Endodermal cell (in vitro differentiated cells): Measurements from ENCODE around the gene GABRB1. TPM values are rescaled to one million over a fixed set of nuclear protein-coding genes. Genes with fewer than 3 reads are reported as not detected.

Experiments
- DNase-seq: peaks from one replicate; pipeline ENCODE4 v3.0.0-alpha.2; 2017
- H3K27ac ChIP-seq: 2 replicates; pipeline ENCODE4 v1.5.1; 2013; ENCODE audit warnings: mild to moderate bottlenecking, low read depth, low read length, moderate library complexity
- H3K27me3 ChIP-seq: 2 replicates; pipeline ENCODE4 v1.6.1; 2013; ENCODE audit warnings: mild to moderate bottlenecking, low read length, moderate library complexity; ENCODE audit not compliant: insufficient read depth, control insufficient read depth, poor library complexity, severe bottlenecking
- H3K36me3 ChIP-seq: 2 replicates; pipeline ENCODE4 v1.7.0; 2013; ENCODE audit warnings: mild to moderate bottlenecking, low read length, moderate library complexity; ENCODE audit not compliant: control insufficient read depth, insufficient read depth
- H3K4me1 ChIP-seq: one replicate; pipeline ENCODE4 v1.7.0; 2013; ENCODE audit warnings: low read length; ENCODE audit not compliant: control insufficient read depth, insufficient read depth
- H3K4me3 ChIP-seq: 2 replicates; pipeline ENCODE4 v1.5.1; 2013; ENCODE audit warnings: mild to moderate bottlenecking, low read length, moderate library complexity
- H3K9ac ChIP-seq: 2 replicates; pipeline ENCODE4 v1.6.1; 2013; ENCODE audit warnings: mild to moderate bottlenecking, low read length, moderate library complexity; ENCODE audit not compliant: poor library complexity, severe bottlenecking; ENCODE audit errors: extremely low read depth
- H3K9me3 ChIP-seq: 2 replicates; pipeline ENCODE4 v1.6.1; 2013; ENCODE audit warnings: mild to moderate bottlenecking, low read length, moderate library complexity; ENCODE audit not compliant: control insufficient read depth
- H3K27ac Mint-ChIP-seq: 2 replicates; pipeline ENCODE4 v1.8.0; 2020; ENCODE audit warnings: mixed read lengths
- H3K27me3 Mint-ChIP-seq: 2 replicates; pipeline ENCODE4 v1.8.0; 2021; ENCODE audit warnings: mild to moderate bottlenecking, mixed read lengths; ENCODE audit not compliant: insufficient read depth
- H3K36me3 Mint-ChIP-seq: 2 replicates; pipeline ENCODE4 v1.8.0; 2020; ENCODE audit warnings: low read depth, mixed read lengths
- H3K4me1 Mint-ChIP-seq: 2 replicates; pipeline ENCODE4 v1.8.0; 2020; ENCODE audit warnings: mixed read lengths
- H3K4me3 Mint-ChIP-seq: 2 replicates; pipeline ENCODE4 v1.8.0; 2020; ENCODE audit warnings: mild to moderate bottlenecking, moderate library complexity, mixed read lengths
- H3K9me3 Mint-ChIP-seq: 2 replicates; pipeline ENCODE4 v1.8.0; 2020; ENCODE audit warnings: mild to moderate bottlenecking, mixed read lengths
- CTCF ChIP-seq: fragments of 200-600 bp; sonication (generic); conservative IDR thresholded peaks from 2 replicates; pipeline ENCODE4 v1.5.0; 2021; ENCODE audit warnings: antibody characterized with exemption, mild to moderate bottlenecking
- WGBS, 2 experiments: methylation state at CpG; one replicate each; pipeline versions ENCODE4 v1.1.5 to v1.1.7; 2013; ENCODE audit warnings: missing lambda C conversion rate in 2 of 2, mixed read lengths in 1 of 2; ENCODE audit not compliant: insufficient coverage in 1 of 2, insufficient read length in 1 of 2; 5-methylcytosine and 5-hydroxymethylcytosine counted together
- total RNA-seq, 2 donors: library from RNA; stranded (reverse); fragmentation: NEBNext Ultra II Directional in 1 of 2; extraction: Animal tissue kit (Norgen Biotek cat#: 25700) in 1 of 2; gene quantifications; 2 replicates in 1 of 2; 3 replicates in 1 of 2; pipeline ENCODE4 v1.2.1, GENCODE V29; 2021

GABRB1 gene
- total RNA-seq, 2 donors from 2014 or later, result not detected

- DNase-seq, result no peak
- Histone ChIP-seq H3K9me3 (no peaks in the 10 kb centered on the region), H3K36me3 (no peaks in the 10 kb centered on the region), H3K4me1 (no peaks in the 10 kb centered on the region), H3K27me3 (no peaks in the 10 kb centered on the region), H3K27ac (no peak overlapping the region), H3K4me3 (no peak overlapping the region), H3K9ac (no peak overlapping the region)
- TF ChIP-seq CTCF, result no peak
- Mint-ChIP-seq H3K36me3 (no peaks in the 10 kb centered on the region), H3K27me3 (no peaks in the 10 kb centered on the region), H3K27ac (no peak overlapping the region), H3K4me3 (no peak overlapping the region), H3K9me3 (no peaks in the 10 kb centered on the region), H3K4me1 (peaks cover 9% of the 10 kb centered on the region)
- 25 to 75% methylated on average over 1 to 3 of the region's 3 CpGs for WGBS, 2 experiments
Measured at GRCh38 chr4:47049347-47049746, 18.0 kb downstream of the GABRB1 start.

GRCh38 chr4:47050761-47051725 lies 19.7 kb downstream of the GABRB1 start:
- H3K27ac ChIP-seq, result no peak overlapping the region
- no peak overlapping the region for H3K9ac ChIP-seq
- no peaks in the 10 kb centered on the region for H3K4me1 ChIP-seq
- no peak overlapping the region for H3K4me3 Mint-ChIP-seq
- peaks cover 9% of the 10 kb centered on the region for H3K4me1 Mint-ChIP-seq
- H3K9me3 ChIP-seq, result no peaks in the 10 kb centered on the region
- no peak overlapping the region for H3K27ac Mint-ChIP-seq
- no peaks in the 10 kb centered on the region for H3K36me3 ChIP-seq
- 43 to 63% methylated on average over 2 to 3 of the region's 3 CpGs for WGBS, 2 experiments
- no peaks in the 10 kb centered on the region for H3K36me3 Mint-ChIP-seq
- no peak for DNase-seq
- H3K27me3 ChIP-seq, result no peaks in the 10 kb centered on the region
- H3K9me3 Mint-ChIP-seq, result no peaks in the 10 kb centered on the region
- TF ChIP-seq CTCF, result no peak
- no peaks in the 10 kb centered on the region for H3K27me3 Mint-ChIP-seq
- H3K4me3 ChIP-seq, result no peak overlapping the region

GRCh38 chr4:47053485-47053884 lies 22.1 kb downstream of the GABRB1 start:
- Mint-ChIP-seq H3K36me3 (no peaks in the 10 kb centered on the region), H3K4me1 (peaks cover 9% of the 10 kb centered on the region), H3K4me3 (no peak overlapping the region), H3K27ac (no peak overlapping the region), H3K27me3 (no peaks in the 10 kb centered on the region), H3K9me3 (no peaks in the 10 kb centered on the region)
- no peaks in the 10 kb centered on the region for H3K27me3 ChIP-seq
- TF ChIP-seq CTCF, result no peak
- no peak overlapping the region for H3K4me3 ChIP-seq
- 92% methylated on average over 2 of the region's 2 CpGs; no CpG with 5 or more reads in 1 of the 2 experiments for WGBS, 2 experiments
- no peak overlapping the region for H3K9ac ChIP-seq
- H3K27ac ChIP-seq, result no peak overlapping the region
- no peaks in the 10 kb centered on the region for H3K9me3 ChIP-seq
- DNase-seq, result no peak
- no peaks in the 10 kb centered on the region for H3K36me3 ChIP-seq
- no peaks in the 10 kb centered on the region for H3K4me1 ChIP-seq
